A673 (cell line): Measurements from ENCODE around the gene SFRP4. TPM values are rescaled to one million over a fixed set of nuclear protein-coding genes. Genes with fewer than 3 reads are reported as not detected.

Experiments
- BruUV-seq: library from RNA; stranded (reverse); fragments of 400-500 nt; replicated peaks from 2 replicates; lab custom pipeline; 2021; lab: Mats Ljungman, UMichigan
- CTCF ChIA-PET: fragments of 300-600 bp; sonication (Branson Sonifier 250); formaldehyde crosslinking; loops from one replicate; lab custom pipeline; 2022; ENCODE audit warnings: antibody characterized with exemption; lab: Charles Lee
- POLR2A ChIA-PET: fragments of 300-600 bp; sonication (Branson Sonifier 250); formaldehyde crosslinking; loops from one replicate; lab custom pipeline; 2022; ENCODE audit warnings: antibody characterized with exemption; ENCODE audit not compliant: low non-redundant PET; lab: Charles Lee
- DNase-seq: peaks from one replicate; pipeline ENCODE4 v3.0.0-alpha.2; 2015; ENCODE audit warnings: low spot score
- H3K27ac ChIP-seq: fragments of 200-600 bp; sonication (generic); 2 replicates; pipeline ENCODE4 v1.5.1; 2016; ENCODE audit warnings: mixed run types, low read depth, mild to moderate bottlenecking, mixed read lengths, antibody characterized with exemption, low read length; ENCODE audit not compliant: poor library complexity, severe bottlenecking
- H3K27me3 ChIP-seq: fragments of 200-600 bp; sonication (generic); replicated peaks from 2 replicates; pipeline ENCODE4 v1.6.1; 2017; ENCODE audit warnings: mixed run types, low read depth, mild to moderate bottlenecking, mixed read lengths, antibody characterized with exemption, low read length; ENCODE audit not compliant: insufficient read depth, poor library complexity
- H3K36me3 ChIP-seq: fragments of 200-600 bp; sonication (generic); 2 replicates; pipeline ENCODE4 v1.6.1; 2016; ENCODE audit warnings: mixed run types, mild to moderate bottlenecking, mixed read lengths, antibody characterized with exemption, low read length; ENCODE audit not compliant: insufficient read depth, poor library complexity, severe bottlenecking
- H3K4me1 ChIP-seq: fragments of 200-600 bp; sonication (generic); 2 replicates; pipeline ENCODE4 v1.6.1; 2017; ENCODE audit warnings: mixed run types, mild to moderate bottlenecking, mixed read lengths, antibody characterized with exemption, low read length; ENCODE audit not compliant: insufficient read depth, poor library complexity, severe bottlenecking
- H3K4me3 ChIP-seq: fragments of 200-600 bp; sonication (generic); 2 replicates; pipeline ENCODE4 v1.5.1; 2016; ENCODE audit warnings: low read depth, mixed run types, mild to moderate bottlenecking, mixed read lengths, low read length; ENCODE audit not compliant: poor library complexity, severe bottlenecking
- H3K9me3 ChIP-seq: fragments of 200-600 bp; sonication (generic); 2 replicates; pipeline ENCODE4 v1.6.1; 2016; ENCODE audit warnings: mixed run types, low read depth, mild to moderate bottlenecking, mixed read lengths, antibody characterized with exemption, low read length; ENCODE audit not compliant: poor library complexity, severe bottlenecking
- CTCF ChIP-seq: fragments of 300-800, 200-600 bp; sonication (generic); conservative IDR thresholded peaks from 2 replicates; pipeline ENCODE4 v1.5.1; 2017; ENCODE audit warnings: low read depth, mild to moderate bottlenecking, antibody characterized with exemption, low read length, moderate library complexity, mixed read lengths
- EZH2 ChIP-seq: fragments of 200-600 bp; sonication (generic); IDR thresholded peaks from 2 replicates; pipeline ENCODE4 v1.6.1; 2017; ENCODE audit warnings: borderline replicate concordance, low read depth, mild to moderate bottlenecking, mixed read lengths, antibody characterized with exemption, low read length; ENCODE audit not compliant: poor library complexity, severe bottlenecking
- intact Hi-C: fragments of 100-400 bp; cut with micrococcal nuclease; formaldehyde crosslinking; loops from one replicate; pipeline ENCODE4 v1.10.0; 2022; ENCODE audit not compliant: unreplicated experiment
- total RNA-seq: library from RNA; stranded (reverse); gene quantifications from 2 replicates; pipeline ENCODE4 v1.2.3, GENCODE V29; 2021

Gene SFRP4
- total RNA-seq, 1 experiment from 2014 or later, result not detected

- H3K4me3 ChIP-seq, result no peak overlapping the region
- H3K36me3 ChIP-seq, result no peaks in the 10 kb centered on the region
- DNase-seq, result no peak
- peaks cover 15% of the 10 kb centered on the region for H3K4me1 ChIP-seq
- H3K9me3 ChIP-seq, result no peaks in the 10 kb centered on the region
- TF ChIP-seq CTCF (no peak), EZH2 (no peak)
- H3K27ac ChIP-seq, result no peak overlapping the region
- BruUV-seq, result no TSS peak
- ChIA-PET CTCF (no interaction called here), POLR2A (no interaction called here)
- intact Hi-C loops, result no loop called here
- peaks cover 38% of the 10 kb centered on the region for H3K27me3 ChIP-seq
Measured at GRCh38 chr7:37912756-37913155, 3.9 kb downstream of the SFRP4 start.

- Histone ChIP-seq H3K9me3 (no peaks in the 10 kb centered on the region), H3K27me3 (peaks cover 5% of the 10 kb centered on the region), H3K4me3 (no peak overlapping the region), H3K36me3 (no peaks in the 10 kb centered on the region), H3K27ac (no peak overlapping the region), H3K4me1 (no peaks in the 10 kb centered on the region)
- BruUV-seq, result no TSS peak
- TF ChIP-seq CTCF, result no peak
- no peak for TF ChIP-seq EZH2
- intact Hi-C loops, result no loop called here
- ChIA-PET CTCF (no interaction called here), POLR2A (no interaction called here)
- no peak for DNase-seq
Measured at GRCh38 chr7:37908221-37908788, 8.3 kb downstream of the SFRP4 start.

- BruUV-seq, result no TSS peak
Measured at GRCh38 chr7:37901890-37902524, 14.6 kb downstream of the SFRP4 start.

More at GRCh38 chr7:37901890-37902524, 14.6 kb downstream of the SFRP4 start:
- Histone ChIP-seq H3K4me3 (no peak overlapping the region), H3K4me1 (no peaks in the 10 kb centered on the region), H3K9me3 (no peaks in the 10 kb centered on the region), H3K27ac (no peak overlapping the region), H3K36me3 (no peaks in the 10 kb centered on the region), H3K27me3 (peaks cover 3% of the 10 kb centered on the region)
- TF ChIP-seq EZH2 (no peak), CTCF (no peak)
- CTCF ChIA-PET, result interaction anchor here (0.6 to 2.4 kb wide), 13 partner anchors 10 to 466 kb away, joined by 3 to 9 read pairs (median 4); partner anchors contain the start of gene SFRP4
- intact Hi-C loops, result loop anchor here (2.0 to 5.0 kb wide), 5 partner anchors 135 to 467 kb away; no protein-coding TSS in a partner anchor
- POLR2A ChIA-PET, result interaction anchor here (0.7 kb wide), 1 partner anchor 313 kb away, joined by 7 read pairs; no protein-coding TSS in a partner anchor
- peak; percentile 18 for DNase-seq
